Colonic mucosa (tissue), 4 donors: ENCODE measurements around the gene PRPF6. TPM values are rescaled to one million over a fixed set of nuclear protein-coding genes. Genes with fewer than 3 reads are reported as not detected.

Source experiments
- DNase-seq: peaks from one replicate; pipeline ENCODE4 v3.0.0-alpha.2; 2020
- H3K27ac ChIP-seq: fragments of 200-600 bp; one replicate; pipeline ENCODE4 v1.8.0; 2021
- H3K27me3 ChIP-seq: fragments of 200-600 bp; one replicate; pipeline ENCODE4 v1.8.0; 2021
- H3K36me3 ChIP-seq: fragments of 200-600 bp; one replicate; pipeline ENCODE4 v1.8.0; 2021
- H3K4me1 ChIP-seq: fragments of 200-600 bp; one replicate; pipeline ENCODE4 v1.8.0; 2021; ENCODE audit warnings: mild to moderate bottlenecking
- H3K4me3 ChIP-seq: fragments of 200-600 bp; one replicate; pipeline ENCODE4 v1.8.0; 2021
- H3K9ac ChIP-seq, 2 donors: one replicate each; pipeline ENCODE4 v1.7.0; 2013; ENCODE audit warnings: control low read depth in 2 of 2, low read depth in 2 of 2, low read length in 2 of 2
- H3K9me3 ChIP-seq: fragments of 200-600 bp; one replicate; pipeline ENCODE4 v1.8.0; 2021
- intact Hi-C: fragments of 100-400 bp; cut with DNase I; formaldehyde crosslinking; loops from one replicate; pipeline ENCODE4 v1.14.1; 2022
- total RNA-seq, 2 donors: library from RNA; stranded (reverse); fragmentation: NEBNext Ultra II Directional in 1 of 2; extraction: Animal tissue kit (Norgen Biotek cat#: 25700) in 1 of 2; gene quantifications; one replicate each; pipeline ENCODE4 v1.2.1, GENCODE V29; 2021
- TF ChIP-seq, protein P1 (sequence below): fragments of 200-600 bp; IDR thresholded peaks from one replicate; pipeline ENCODE4 v1.8.0; 2022; ENCODE audit warnings: antibody characterized with exemption, mild to moderate bottlenecking
- donor health status: healthy.
- donor health status: DM: no; HTN: no; CAD: no.
- donor health status: DM: no; HTN: no; CAD: no.

PRPF6 gene
- total RNA-seq, 2 donors from 2014 or later: 53.0 to 68.6 TPM

- no peak for DNase-seq
- no peak overlapping the region for H3K27ac ChIP-seq
Measured at GRCh38 chr20:63940472-63941266, 40.3 kb upstream of the PRPF6 start.

DNA sequence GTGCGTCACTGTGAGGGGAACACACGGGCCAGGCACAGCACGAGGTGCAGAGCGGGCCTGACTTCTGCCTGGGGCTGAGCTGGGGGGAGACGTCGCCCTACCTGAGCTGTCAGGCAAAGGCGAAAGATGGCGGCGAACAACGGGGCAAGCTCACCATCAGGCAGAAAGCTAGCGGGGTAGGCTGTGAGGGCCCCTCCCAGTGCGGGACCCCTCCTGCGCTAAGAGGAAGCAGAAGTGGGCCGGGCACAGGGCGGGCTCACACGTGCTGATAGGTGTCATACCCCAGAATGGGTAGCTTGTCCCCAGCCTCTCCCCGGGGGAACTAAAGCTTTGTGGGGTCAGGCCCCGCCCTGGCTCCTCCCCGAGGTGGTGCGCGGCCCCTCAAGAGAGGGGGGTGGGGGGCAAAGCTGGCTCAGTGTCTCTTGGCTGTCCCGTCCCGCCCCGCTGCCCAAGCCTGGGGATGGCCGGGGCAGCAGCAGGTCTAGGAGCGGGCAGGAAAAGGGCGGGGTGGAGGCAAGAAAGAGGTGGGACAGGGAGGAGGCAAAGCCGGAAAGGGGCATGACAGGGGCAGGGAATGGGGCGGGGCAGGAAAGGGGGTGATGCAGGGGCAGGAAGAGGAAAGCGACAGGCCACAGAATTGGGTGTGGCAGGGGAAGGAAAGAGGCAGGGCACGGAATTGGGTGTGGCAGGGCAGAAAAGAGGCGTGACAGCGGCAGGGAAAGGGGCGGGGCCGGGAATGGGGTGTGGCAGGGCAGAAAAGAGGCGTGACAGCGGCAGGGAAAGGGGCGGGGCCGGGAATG lies 39.5 kb upstream of the PRPF6 start:
- TF ChIP-seq, protein P1, sequence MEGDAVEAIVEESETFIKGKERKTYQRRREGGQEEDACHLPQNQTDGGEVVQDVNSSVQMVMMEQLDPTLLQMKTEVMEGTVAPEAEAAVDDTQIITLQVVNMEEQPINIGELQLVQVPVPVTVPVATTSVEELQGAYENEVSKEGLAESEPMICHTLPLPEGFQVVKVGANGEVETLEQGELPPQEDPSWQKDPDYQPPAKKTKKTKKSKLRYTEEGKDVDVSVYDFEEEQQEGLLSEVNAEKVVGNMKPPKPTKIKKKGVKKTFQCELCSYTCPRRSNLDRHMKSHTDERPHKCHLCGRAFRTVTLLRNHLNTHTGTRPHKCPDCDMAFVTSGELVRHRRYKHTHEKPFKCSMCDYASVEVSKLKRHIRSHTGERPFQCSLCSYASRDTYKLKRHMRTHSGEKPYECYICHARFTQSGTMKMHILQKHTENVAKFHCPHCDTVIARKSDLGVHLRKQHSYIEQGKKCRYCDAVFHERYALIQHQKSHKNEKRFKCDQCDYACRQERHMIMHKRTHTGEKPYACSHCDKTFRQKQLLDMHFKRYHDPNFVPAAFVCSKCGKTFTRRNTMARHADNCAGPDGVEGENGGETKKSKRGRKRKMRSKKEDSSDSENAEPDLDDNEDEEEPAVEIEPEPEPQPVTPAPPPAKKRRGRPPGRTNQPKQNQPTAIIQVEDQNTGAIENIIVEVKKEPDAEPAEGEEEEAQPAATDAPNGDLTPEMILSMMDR: no peak
- Histone ChIP-seq H3K9me3 (no peaks in the 10 kb centered on the region), H3K27me3 (no peaks in the 10 kb centered on the region), H3K4me3 (no peak overlapping the region), H3K9ac (no peak overlapping the region), H3K36me3 (peaks cover 17% of the 10 kb centered on the region), H3K27ac (peak overlapping the region; percentile 41), H3K4me1 (no peaks in the 10 kb centered on the region)
- intact Hi-C loops: no loop called here
- DNase-seq: peak; percentile 58

More at GRCh38 chr20:63940472-63941266, 40.3 kb upstream of the PRPF6 start:
- Histone ChIP-seq H3K4me3 (no peak overlapping the region), H3K9ac (no peak overlapping the region), H3K36me3 (peaks cover 17% of the 10 kb centered on the region), H3K4me1 (no peaks in the 10 kb centered on the region), H3K27me3 (no peaks in the 10 kb centered on the region), H3K9me3 (no peaks in the 10 kb centered on the region)
- intact Hi-C loops: no loop called here
- TF ChIP-seq, protein P1: no peak

DNA sequence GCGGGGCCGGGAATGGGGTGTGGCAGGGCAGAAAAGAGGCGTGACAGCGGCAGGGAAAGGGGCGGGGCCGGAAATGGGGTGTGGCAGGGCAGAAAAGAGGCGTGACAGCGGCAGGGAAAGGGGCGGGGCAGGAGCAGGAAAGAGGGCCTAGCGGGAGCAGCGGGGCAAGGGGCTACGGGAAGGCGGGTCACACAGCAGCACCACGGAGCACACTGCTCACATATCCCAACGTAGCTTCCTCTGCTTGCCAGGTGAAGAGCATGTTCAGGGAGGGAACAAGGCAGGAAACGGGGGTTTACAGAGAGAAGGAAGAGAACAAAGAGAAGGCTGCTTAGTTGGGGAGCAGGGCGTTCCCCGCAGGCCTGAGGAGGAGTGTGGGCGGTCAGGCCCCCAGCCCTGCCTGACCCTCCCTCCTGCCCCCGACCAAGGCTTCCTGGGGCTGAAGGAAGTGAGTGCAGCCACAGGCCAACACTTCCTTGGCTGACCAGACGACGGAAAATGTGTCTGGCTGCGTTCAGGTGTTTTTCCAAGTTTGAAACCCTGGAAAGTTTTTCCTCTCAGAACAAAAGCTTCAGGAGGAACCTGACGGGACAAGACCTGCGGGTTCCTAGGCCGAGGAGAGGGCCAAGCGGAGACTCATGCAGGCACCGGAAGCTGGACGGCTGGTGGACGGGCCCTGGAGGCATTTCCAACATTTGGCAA lies 38.5 kb upstream of the PRPF6 start:
- H3K4me3 ChIP-seq: no peak overlapping the region
- TF ChIP-seq, protein P1: no peak
- no peaks in the 10 kb centered on the region for H3K9me3 ChIP-seq
- peak; percentile 50 for DNase-seq
- peaks cover 2% of the 10 kb centered on the region for H3K4me1 ChIP-seq
- H3K36me3 ChIP-seq: peaks cover 17% of the 10 kb centered on the region
- peak overlapping the region; percentile 47 for H3K27ac ChIP-seq
- H3K9ac ChIP-seq: no peak overlapping the region
- H3K27me3 ChIP-seq: no peaks in the 10 kb centered on the region
- intact Hi-C loops: no loop called here

GRCh38 chr20:63942969-63943807 lies 37.7 kb upstream of the PRPF6 start:
- TF ChIP-seq, protein P1: no peak
- DNase-seq: no peak
- no peak overlapping the region for H3K9ac ChIP-seq
- peak overlapping the region; percentile 47 for H3K27ac ChIP-seq
- H3K36me3 ChIP-seq: peaks cover 17% of the 10 kb centered on the region
- no peaks in the 10 kb centered on the region for H3K9me3 ChIP-seq
- intact Hi-C loops: no loop called here
- H3K27me3 ChIP-seq: no peaks in the 10 kb centered on the region
- no peak overlapping the region for H3K4me3 ChIP-seq
- H3K4me1 ChIP-seq: peaks cover 8% of the 10 kb centered on the region

DNA sequence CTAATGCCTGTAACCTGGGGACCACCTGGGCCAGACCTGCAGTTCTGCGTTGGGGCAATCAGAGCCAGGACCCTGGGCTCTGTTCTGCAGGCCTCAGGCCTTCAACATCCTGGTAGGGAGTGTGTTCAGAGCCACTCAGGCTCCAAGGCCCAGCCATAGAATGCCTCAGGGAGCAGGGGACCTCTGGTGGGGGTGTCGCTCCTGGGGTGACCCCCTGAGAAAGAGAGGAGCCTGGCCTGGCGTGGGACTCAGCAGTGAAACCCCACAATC lies 37.2 kb upstream of the PRPF6 start:
- DNase-seq: no peak
- H3K4me1 ChIP-seq: peaks cover 10% of the 10 kb centered on the region
- no peak overlapping the region for H3K27ac ChIP-seq
- H3K9me3 ChIP-seq: no peaks in the 10 kb centered on the region
- TF ChIP-seq, protein P1: no peak
- peaks cover 17% of the 10 kb centered on the region for H3K36me3 ChIP-seq
- no peak overlapping the region for H3K9ac ChIP-seq
- intact Hi-C loops: no loop called here
- no peaks in the 10 kb centered on the region for H3K27me3 ChIP-seq
- H3K4me3 ChIP-seq: no peak overlapping the region
